SJSA1 (cell line): ENCODE results near the gene OTULIN. TPM values are rescaled to one million over a fixed set of nuclear protein-coding genes. Genes with fewer than 3 reads are reported as not detected.
A peak's percentile ranks its signal among the peaks of the same experiment; 100 is the strongest.

Source experiments
- DNase-seq, 2 experiments: peaks; one replicate each; pipeline ENCODE4 v3.0.0-alpha.2; 2015 to 2020; ENCODE audit warnings: low spot score in 2 of 2, low read depth in 1 of 2
- H3K27ac ChIP-seq: fragments of 250-450 bp; sonication (Bioruptor Pico); 2 replicates; pipeline ENCODE4 v1.5.1; 2020; ENCODE audit warnings: mild to moderate bottlenecking, moderate library complexity
- H3K27me3 ChIP-seq: fragments of 250-450 bp; sonication (Bioruptor Pico); replicated peaks from 2 replicates; pipeline ENCODE4 v1.5.1; 2020; ENCODE audit warnings: mild to moderate bottlenecking, moderate library complexity
- H3K36me3 ChIP-seq: fragments of 250-450 bp; sonication (Bioruptor Pico); 2 replicates; pipeline ENCODE4 v1.5.1; 2020; ENCODE audit warnings: mild to moderate bottlenecking
- H3K4me1 ChIP-seq: fragments of 250-450 bp; sonication (Bioruptor Pico); replicated peaks from 2 replicates; pipeline ENCODE4 v1.6.1; 2021; ENCODE audit warnings: mild to moderate bottlenecking
- H3K4me3 ChIP-seq: fragments of 250-450 bp; sonication (Bioruptor Pico); 2 replicates; pipeline ENCODE4 v1.5.1; 2020; ENCODE audit warnings: mild to moderate bottlenecking
- H3K9me3 ChIP-seq: fragments of 250-450 bp; sonication (Bioruptor Pico); replicated peaks from 2 replicates; pipeline ENCODE4 v1.5.1; 2020; ENCODE audit warnings: mild to moderate bottlenecking
- total RNA-seq: library from RNA; depleted of rRNA; stranded (reverse); fragments of >200 nt; shearing (Covaris generic); gene quantifications from 2 replicates; pipeline ENCODE4 v1.2.3, GENCODE V29; 2014

Gene OTULIN
- total RNA-seq, 1 experiment from 2014 or later, result 47.0 TPM

- peaks cover 79% of the 10 kb centered on the region for H3K36me3 ChIP-seq
- no peaks in the 10 kb centered on the region for H3K27me3 ChIP-seq
- no peak overlapping the region for H3K27ac ChIP-seq
- no peaks in the 10 kb centered on the region for H3K9me3 ChIP-seq
- DNase-seq, result no peak
- H3K4me3 ChIP-seq, result no peak overlapping the region
- H3K4me1 ChIP-seq, result peaks cover 13% of the 10 kb centered on the region
Observed at GRCh38 chr5:14710313-14710994, 45.9 kb downstream of the OTULIN start.

DNA sequence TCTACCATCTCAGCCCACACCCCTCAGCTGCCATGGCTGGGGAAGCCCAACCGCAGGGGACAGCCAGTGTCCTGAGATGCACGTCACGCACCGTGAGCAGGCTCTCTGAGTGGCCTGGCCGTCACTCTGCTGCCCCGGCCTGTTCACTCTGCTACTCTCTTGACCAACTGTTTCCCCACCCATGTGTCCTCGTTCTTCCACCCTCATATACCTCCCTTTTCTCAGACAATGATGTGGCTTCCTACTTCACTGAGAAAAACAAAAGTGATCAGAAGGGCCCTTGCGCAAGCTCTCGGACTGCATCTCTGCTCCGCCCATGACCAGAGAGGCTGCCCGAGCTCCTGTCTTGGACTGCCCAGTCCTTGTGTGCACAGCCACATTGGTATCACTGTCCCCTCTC, 47.6 kb downstream of the OTULIN start:
- Histone ChIP-seq H3K4me1 (no peaks in the 10 kb centered on the region), H3K27me3 (no peaks in the 10 kb centered on the region), H3K36me3 (peaks cover 78% of the 10 kb centered on the region), H3K4me3 (no peak overlapping the region), H3K27ac (no peak overlapping the region), H3K9me3 (no peaks in the 10 kb centered on the region)
- no peak for DNase-seq

- no peak for DNase-seq
- H3K27ac ChIP-seq, result no peak overlapping the region
- no peaks in the 10 kb centered on the region for H3K4me1 ChIP-seq
- no peaks in the 10 kb centered on the region for H3K9me3 ChIP-seq
- H3K4me3 ChIP-seq, result no peak overlapping the region
- H3K27me3 ChIP-seq, result no peaks in the 10 kb centered on the region
- peaks cover 75% of the 10 kb centered on the region for H3K36me3 ChIP-seq
Observed at GRCh38 chr5:14712666-14713065, 48.1 kb downstream of the OTULIN start.

DNA sequence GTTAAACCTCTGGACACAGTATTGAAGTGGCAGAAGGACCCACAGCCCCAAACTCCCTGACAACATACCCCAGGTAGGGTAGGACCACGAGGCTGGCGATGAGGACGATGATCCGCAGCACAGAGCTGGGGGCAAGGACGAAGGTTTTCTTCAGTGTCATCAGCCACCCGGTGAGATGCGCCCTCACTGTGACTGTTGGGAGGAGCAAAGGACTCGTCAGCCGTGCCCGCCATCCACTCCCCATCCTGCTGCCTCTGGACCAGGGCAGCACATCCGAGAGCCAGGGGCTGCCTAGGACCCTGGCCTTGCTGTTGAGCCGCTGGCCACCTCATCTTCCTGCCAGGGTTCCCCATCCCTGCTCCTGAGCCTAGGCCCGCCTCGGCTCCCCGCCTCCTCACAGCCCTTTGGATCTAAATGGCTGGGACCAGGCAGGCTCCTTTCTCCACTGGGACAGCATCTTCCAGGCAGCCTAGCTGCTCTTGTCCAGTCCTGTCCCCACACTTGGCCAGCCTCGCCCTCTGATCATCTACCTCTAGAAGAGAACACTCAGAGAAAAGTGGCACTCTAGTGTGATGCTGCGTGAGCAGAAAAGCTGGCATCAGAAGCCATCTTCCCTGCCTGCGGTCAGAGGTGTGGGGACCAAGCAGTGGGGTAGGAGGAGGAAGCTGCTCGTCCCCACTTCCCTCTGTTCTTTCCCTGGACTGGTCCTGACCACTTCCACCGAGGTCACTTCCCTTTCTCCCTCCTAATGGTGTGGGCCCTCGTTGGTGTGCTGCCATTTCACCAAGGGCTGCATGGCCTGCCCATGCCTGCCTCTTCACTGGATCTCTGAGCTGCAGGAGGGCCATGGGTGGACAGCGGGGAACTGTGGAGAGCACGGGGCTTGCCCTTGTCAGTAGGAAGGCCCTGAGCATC, 49.2 kb downstream of the OTULIN start:
- H3K27me3 ChIP-seq, result no peaks in the 10 kb centered on the region
- DNase-seq, result no peak
- H3K4me3 ChIP-seq, result no peak overlapping the region
- no peaks in the 10 kb centered on the region for H3K4me1 ChIP-seq
- H3K9me3 ChIP-seq, result no peaks in the 10 kb centered on the region
- no peak overlapping the region for H3K27ac ChIP-seq
- peaks cover 64% of the 10 kb centered on the region for H3K36me3 ChIP-seq

DNA sequence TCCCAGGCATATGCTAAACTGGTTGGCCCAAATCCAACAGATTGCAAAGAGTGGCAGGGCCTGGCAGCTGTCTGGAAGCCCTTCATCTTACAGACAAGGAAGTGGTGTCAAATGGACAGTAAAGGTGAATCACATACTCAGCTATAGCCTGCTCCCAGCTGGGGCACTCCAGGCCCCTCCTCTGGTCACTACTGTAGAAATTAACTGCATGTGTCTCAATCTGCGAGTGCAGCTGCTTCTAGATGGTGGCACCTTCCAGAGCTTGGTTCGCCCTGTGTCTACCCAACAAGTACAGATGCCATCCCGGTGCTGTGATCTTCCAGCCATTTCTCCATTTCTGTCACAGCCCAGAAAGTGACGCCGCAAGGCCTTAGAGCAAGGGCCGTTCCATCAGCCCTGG, 50.2 kb downstream of the OTULIN start:
- H3K27ac ChIP-seq, result no peak overlapping the region
- no peaks in the 10 kb centered on the region for H3K4me1 ChIP-seq
- H3K9me3 ChIP-seq, result no peaks in the 10 kb centered on the region
- peaks cover 57% of the 10 kb centered on the region for H3K36me3 ChIP-seq
- no peak overlapping the region for H3K4me3 ChIP-seq
- H3K27me3 ChIP-seq, result no peaks in the 10 kb centered on the region
- DNase-seq, result no peak

- H3K27ac ChIP-seq, result no peak overlapping the region
- H3K36me3 ChIP-seq, result peaks cover 50% of the 10 kb centered on the region
- peaks cover 4% of the 10 kb centered on the region for H3K4me1 ChIP-seq
- H3K9me3 ChIP-seq, result no peaks in the 10 kb centered on the region
- DNase-seq, result no peak
- H3K4me3 ChIP-seq, result no peak overlapping the region
- H3K27me3 ChIP-seq, result no peaks in the 10 kb centered on the region
Observed at GRCh38 chr5:14715481-14715880, 51.0 kb downstream of the OTULIN start.

GRCh38 chr5:14716755-14717752, 52.5 kb downstream of the OTULIN start:
- Histone ChIP-seq H3K4me1 (peaks cover 10% of the 10 kb centered on the region), H3K27me3 (no peaks in the 10 kb centered on the region), H3K36me3 (peaks cover 34% of the 10 kb centered on the region), H3K4me3 (no peak overlapping the region), H3K27ac (no peak overlapping the region), H3K9me3 (no peaks in the 10 kb centered on the region)
- DNase-seq, result no peak

DNA sequence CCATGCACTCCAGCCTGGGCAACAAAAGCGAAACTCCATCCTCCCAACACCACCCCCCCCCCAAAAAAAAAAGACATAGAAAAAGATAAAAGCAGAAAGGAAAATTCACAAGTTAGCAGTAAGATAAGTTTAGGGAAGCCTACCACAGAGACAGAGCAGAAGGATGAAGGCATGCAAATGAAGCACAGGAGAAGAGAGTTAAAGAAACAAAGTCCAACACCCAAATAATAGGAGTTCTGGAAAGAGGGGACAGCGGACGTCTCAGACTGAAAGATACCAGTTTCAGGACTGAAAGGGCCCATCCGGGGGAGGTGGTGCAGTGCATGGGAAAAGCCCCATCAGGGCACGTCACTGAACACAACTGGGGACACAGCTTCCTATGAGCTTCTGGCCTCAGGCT, 54.3 kb downstream of the OTULIN start:
- DNase-seq, result no peak
- H3K4me3 ChIP-seq, result no peak overlapping the region
- H3K27me3 ChIP-seq, result no peaks in the 10 kb centered on the region
- H3K9me3 ChIP-seq, result no peaks in the 10 kb centered on the region
- peaks cover 23% of the 10 kb centered on the region for H3K36me3 ChIP-seq
- no peak overlapping the region for H3K27ac ChIP-seq
- peaks cover 10% of the 10 kb centered on the region for H3K4me1 ChIP-seq

DNA sequence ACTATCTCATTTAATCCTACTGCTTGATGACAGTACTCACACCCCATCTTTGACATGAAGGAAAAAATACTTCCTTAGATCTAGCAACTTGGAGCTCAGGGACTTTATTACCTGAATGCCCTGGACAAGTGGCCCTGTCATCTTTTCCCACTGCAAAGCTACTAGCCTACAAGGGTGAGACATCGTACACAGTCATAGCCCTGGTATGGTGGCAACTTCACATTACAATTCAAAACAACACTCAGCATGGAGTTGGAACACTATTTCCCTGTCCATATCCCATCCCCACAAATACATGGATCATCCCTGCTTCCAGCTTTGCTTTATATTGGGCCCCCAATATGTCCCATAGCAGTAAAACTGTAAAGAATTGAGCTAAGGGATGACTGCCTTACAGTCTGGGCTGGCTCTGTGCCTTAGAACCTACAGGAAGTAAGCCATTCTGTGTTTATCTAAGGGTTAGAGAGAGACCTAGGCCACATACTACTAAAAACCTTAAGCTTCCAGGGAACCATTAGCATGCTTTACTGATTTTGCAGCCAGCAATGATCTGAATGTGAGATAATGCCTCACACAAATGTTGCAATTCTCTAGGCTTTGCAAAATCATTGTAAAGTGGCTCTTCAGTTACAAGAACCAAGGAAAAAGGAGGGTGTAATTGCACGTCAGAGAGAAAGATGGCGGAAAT, 55.9 kb downstream of the OTULIN start:
- DNase-seq, result peak in 1 of 2 experiments; percentile 15
- Histone ChIP-seq H3K4me3 (no peak overlapping the region), H3K27ac (peak overlapping the region; percentile 37; the same call in 1 of the 2 replicates), H3K27me3 (no peaks in the 10 kb centered on the region), H3K36me3 (peaks cover 8% of the 10 kb centered on the region), H3K9me3 (no peaks in the 10 kb centered on the region), H3K4me1 (peaks cover 10% of the 10 kb centered on the region)

GRCh38 chr5:14721990-14722656, 57.6 kb downstream of the OTULIN start:
- no peak overlapping the region for H3K27ac ChIP-seq
- no peak overlapping the region for H3K4me3 ChIP-seq
- DNase-seq, result no peak
- peaks cover 26% of the 10 kb centered on the region for H3K4me1 ChIP-seq
- H3K36me3 ChIP-seq, result no peaks in the 10 kb centered on the region
- H3K27me3 ChIP-seq, result no peaks in the 10 kb centered on the region
- H3K9me3 ChIP-seq, result no peaks in the 10 kb centered on the region

- Histone ChIP-seq H3K4me1 (peaks cover 30% of the 10 kb centered on the region), H3K27me3 (no peaks in the 10 kb centered on the region), H3K36me3 (no peaks in the 10 kb centered on the region), H3K27ac (no peak overlapping the region), H3K9me3 (no peaks in the 10 kb centered on the region), H3K4me3 (no peak overlapping the region)
- DNase-seq, result no peak
Observed at GRCh38 chr5:14722923-14723322, 58.4 kb downstream of the OTULIN start.

DNA sequence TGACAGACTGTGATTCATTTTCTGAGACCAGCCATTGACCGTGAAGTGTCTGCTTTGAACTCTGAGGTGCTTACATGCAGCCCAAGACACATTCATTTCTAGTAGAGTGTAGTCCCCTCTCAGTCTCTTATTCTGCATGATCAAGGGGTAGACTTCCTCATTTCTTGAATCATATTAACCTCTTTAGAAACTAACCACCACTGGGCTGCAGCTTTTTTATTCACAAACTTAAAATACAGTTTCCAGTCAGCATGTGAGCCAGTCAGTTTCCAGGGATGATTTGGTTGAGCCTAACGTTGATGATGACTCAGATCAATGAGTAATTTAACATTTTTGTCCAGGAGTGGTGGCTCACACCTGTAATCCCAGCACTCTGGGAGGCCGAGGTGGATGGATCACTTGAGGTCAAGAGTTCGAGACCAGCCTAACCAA, 59.2 kb downstream of the OTULIN start:
- Histone ChIP-seq H3K27me3 (no peaks in the 10 kb centered on the region), H3K4me3 (no peak overlapping the region), H3K27ac (no peak overlapping the region), H3K9me3 (no peaks in the 10 kb centered on the region), H3K36me3 (no peaks in the 10 kb centered on the region), H3K4me1 (peaks cover 30% of the 10 kb centered on the region)
- no peak for DNase-seq
